ENCODE measurements around the gene PHF23.

GRCh38 chr17:7203391-7203790, 35.9 kb downstream of the PHF23 start:
- no peak for TF ChIP-seq POLR2A (IDR thresholded peaks at IDR 0.05)
- TF ChIP-seq, protein P1, sequence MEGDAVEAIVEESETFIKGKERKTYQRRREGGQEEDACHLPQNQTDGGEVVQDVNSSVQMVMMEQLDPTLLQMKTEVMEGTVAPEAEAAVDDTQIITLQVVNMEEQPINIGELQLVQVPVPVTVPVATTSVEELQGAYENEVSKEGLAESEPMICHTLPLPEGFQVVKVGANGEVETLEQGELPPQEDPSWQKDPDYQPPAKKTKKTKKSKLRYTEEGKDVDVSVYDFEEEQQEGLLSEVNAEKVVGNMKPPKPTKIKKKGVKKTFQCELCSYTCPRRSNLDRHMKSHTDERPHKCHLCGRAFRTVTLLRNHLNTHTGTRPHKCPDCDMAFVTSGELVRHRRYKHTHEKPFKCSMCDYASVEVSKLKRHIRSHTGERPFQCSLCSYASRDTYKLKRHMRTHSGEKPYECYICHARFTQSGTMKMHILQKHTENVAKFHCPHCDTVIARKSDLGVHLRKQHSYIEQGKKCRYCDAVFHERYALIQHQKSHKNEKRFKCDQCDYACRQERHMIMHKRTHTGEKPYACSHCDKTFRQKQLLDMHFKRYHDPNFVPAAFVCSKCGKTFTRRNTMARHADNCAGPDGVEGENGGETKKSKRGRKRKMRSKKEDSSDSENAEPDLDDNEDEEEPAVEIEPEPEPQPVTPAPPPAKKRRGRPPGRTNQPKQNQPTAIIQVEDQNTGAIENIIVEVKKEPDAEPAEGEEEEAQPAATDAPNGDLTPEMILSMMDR (IDR thresholded peaks at IDR 0.05) = no peak
